GM23248 (cell line): ENCODE measurements around the gene LYPLAL1.

Experiments
- EZH2 ChIP-seq: fragments of 200-600 bp; sonication (generic); IDR thresholded peaks from 2 replicates; pipeline ENCODE4 v1.6.1; 2018; ENCODE audit warnings: antibody characterized with exemption, mild to moderate bottlenecking; ENCODE audit not compliant: insufficient read depth, poor library complexity, severe bottlenecking
- EZH2phosphoT487 ChIP-seq: fragments of 200-600 bp; sonication (generic); IDR thresholded peaks from 2 replicates; pipeline ENCODE4 v1.6.1; 2018; ENCODE audit warnings: antibody characterized with exemption, moderate library complexity, mild to moderate bottlenecking, low read depth; ENCODE audit not compliant: insufficient read depth

DNA sequence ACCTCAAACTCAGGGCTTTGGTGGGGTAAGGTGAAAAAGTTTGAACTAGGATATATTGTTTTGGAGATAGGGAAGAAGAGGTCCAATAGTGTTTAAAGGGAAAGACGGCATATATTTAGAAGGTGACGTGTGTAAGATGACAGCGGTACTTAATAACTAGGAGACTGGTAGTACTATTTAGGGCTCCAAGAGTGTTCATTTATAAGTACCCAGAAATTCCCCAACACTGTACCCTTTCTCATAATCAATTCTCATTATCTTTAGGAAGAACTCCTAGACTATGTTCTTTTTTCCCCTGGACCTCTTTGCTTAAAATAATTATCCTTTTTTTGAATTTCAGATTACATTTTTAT, 1.5 kb downstream of the LYPLAL1 start:
- TF ChIP-seq EZH2: no peak
- no peak for TF ChIP-seq EZH2phosphoT487
